ENCODE results near the gene CIPC. TPM values are rescaled to one million over a fixed set of nuclear protein-coding genes. Genes with fewer than 3 reads are reported as not detected.

Gene CIPC
- total and polyA plus RNA-seq, 2 of the 13 experiments (the other 11 are each of a cell fraction or from before 2014, with no cell fraction given), result 7.6 to 13.9 TPM

DNA sequence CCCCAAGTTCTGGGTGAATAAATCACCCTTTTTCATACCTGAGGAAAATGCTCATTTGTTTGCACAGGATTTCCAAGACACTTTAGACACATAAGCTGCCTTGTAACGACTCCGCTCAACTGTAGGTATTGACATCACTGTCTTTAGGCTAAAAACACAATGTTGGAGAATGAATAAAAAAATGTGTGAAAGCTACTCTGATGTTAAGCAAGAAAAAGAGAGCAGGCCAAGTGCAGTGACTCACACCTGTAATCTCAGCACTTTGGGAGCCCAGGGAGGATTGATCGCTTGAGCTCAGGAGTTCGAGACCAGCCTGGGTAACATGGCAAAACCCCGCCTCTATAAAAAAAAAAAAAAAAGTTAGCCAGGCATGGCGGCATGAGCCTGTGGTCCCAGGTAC, 11.1 kb upstream of the CIPC start:
- H3K4me3 ChIP-seq (replicated peaks in 1 of 3; ENCODE audit: insufficient read depth in 1 of 3, low read depth in 2 of 3, low read length in 3 of 3), result no peak overlapping the region
- TF ChIP-seq ZNF563 (CRISPR knock-in tag; IDR thresholded peaks at IDR 0.05) (no peak), KLF9 (CRISPR knock-in tag; IDR thresholded peaks at IDR 0.05; ENCODE audit: low read depth) (no peak), SPEN (CRISPR knock-in tag; IDR thresholded peaks at IDR 0.05; ENCODE audit: low read depth) (no peak), HMGA1 (CRISPR knock-in tag; conservative IDR thresholded peaks at IDR 0.05) (no peak), CEBPZ (IDR thresholded peaks at IDR 0.05; ENCODE audit: low read length) (no peak), MTF1 (CRISPR knock-in tag; IDR thresholded peaks at IDR 0.05) (no peak), ZNF101 (CRISPR knock-in tag; IDR thresholded peaks at IDR 0.05; ENCODE audit: borderline replicate concordance, low read depth) (no peak), GATAD1 (CRISPR knock-in tag; IDR thresholded peaks at IDR 0.05) (no peak), MLLT10 (CRISPR knock-in tag; IDR thresholded peaks at IDR 0.05) (no peak), EED (CRISPR knock-in tag; IDR thresholded peaks at IDR 0.05) (no peak), IKZF1 (IDR thresholded peaks at IDR 0.05) (no peak), ZC3H4 (CRISPR knock-in tag; IDR thresholded peaks at IDR 0.05; ENCODE audit: borderline replicate concordance) (no peak), SRSF9 (IDR thresholded peaks at IDR 0.05; ENCODE audit: borderline replicate concordance, insufficient read depth, low read depth, low read length, poor library complexity, severe bottlenecking) (no peak), ZSCAN22 (CRISPR knock-in tag; IDR thresholded peaks at IDR 0.05) (no peak), IRX3 (CRISPR knock-in tag; IDR thresholded peaks at IDR 0.05; ENCODE audit: borderline replicate concordance, low read depth) (no peak), POLR2A (IDR thresholded peaks at IDR 0.05; ENCODE audit: insufficient read depth in 1 of 2, low read depth in 2 of 2, low read length in 2 of 2) (no peak)
- TF ChIP-seq, protein P1, sequence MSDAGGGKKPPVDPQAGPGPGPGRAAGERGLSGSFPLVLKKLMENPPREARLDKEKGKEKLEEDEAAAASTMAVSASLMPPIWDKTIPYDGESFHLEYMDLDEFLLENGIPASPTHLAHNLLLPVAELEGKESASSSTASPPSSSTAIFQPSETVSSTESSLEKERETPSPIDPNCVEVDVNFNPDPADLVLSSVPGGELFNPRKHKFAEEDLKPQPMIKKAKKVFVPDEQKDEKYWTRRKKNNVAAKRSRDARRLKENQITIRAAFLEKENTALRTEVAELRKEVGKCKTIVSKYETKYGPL (CRISPR knock-in tag; IDR thresholded peaks at IDR 0.05), result no peak
- H4K20me1 ChIP-seq (ENCODE audit: insufficient read depth, low read length), result no peaks in the 10 kb centered on the region
- 0 out of 5 replicates have a peak, but pooled peaks cover 0 to 5% of the 10 kb centered on the region in 2 experiments for H3K27me3 ChIP-seq (ENCODE audit: control insufficient read depth in 1 of 2, insufficient read depth in 2 of 2, low read length in 2 of 2)
- H3K36me3 ChIP-seq (replicated peaks in 1 of 2; ENCODE audit: control insufficient read depth in 1 of 2, insufficient read depth in 2 of 2, low read length in 2 of 2), result no peaks in the 10 kb centered on the region
- no peak overlapping the region for H2AFZ ChIP-seq (ENCODE audit: low read length)
- H3K9me3 ChIP-seq (ENCODE audit: low read length), result peaks cover 15% of the 10 kb centered on the region
- WGBS (ENCODE audit: low lambda C conversion rate), result 64% methylated on average over 6 of the region's 6 CpGs
- H3K4me2 ChIP-seq (ENCODE audit: low read depth, low read length), result no peak overlapping the region
- H3K79me2 ChIP-seq (ENCODE audit: insufficient read depth, low read length), result no peaks in the 10 kb centered on the region
- no TSS peak for BruUV-seq (replicated peaks)
- in situ Hi-C loops (cut with HindIII; ENCODE audit: extremely low pct_ligation_motif_present, low pct_unique_long_range_greater_than_20kb) (no loop called here), intact Hi-C loops (cut with micrococcal nuclease; ENCODE audit: unreplicated experiment) (no loop called here)
- H3K27ac ChIP-seq (ENCODE audit: extremely low read length, insufficient read depth, low read length), result no peak overlapping the region
- CTCF ChIA-PET (ENCODE audit: low intra/inter-chr PET ratio, low total read pairs), result no interaction called here
- DNase-seq (ENCODE audit: low spot score) (no peak), ATAC-seq (no peak), FAIRE-seq (no peak)
- no peak overlapping the region for H3K9ac ChIP-seq (ENCODE audit: insufficient read depth, low read depth, low read length)
- 0 out of 2 replicates have a peak, but pooled peaks cover 9% of the 10 kb centered on the region for H3K4me1 ChIP-seq (ENCODE audit: insufficient read depth, low read length)
- POLR2A ChIA-PET, result no interaction called here
